H1 (cell line): ENCODE results near the gene DYRK1A. TPM values are rescaled to one million over a fixed set of nuclear protein-coding genes. Genes with fewer than 3 reads are reported as not detected.
A peak's percentile ranks its signal among the peaks of the same experiment; 100 is the strongest.

ENCODE experiments used
- CTCF ChIA-PET: fragments of 300-600 bp; sonication (Branson Sonifier 250); formaldehyde crosslinking; loops from one replicate; lab custom pipeline; 2021; ENCODE audit not compliant: partially characterized antibody; lab: Charles Lee
- POLR2A ChIA-PET: fragments of 300-600 bp; sonication (Branson Sonifier 250); formaldehyde crosslinking; loops from one replicate; lab custom pipeline; 2021; ENCODE audit warnings: inconsistent platforms; ENCODE audit not compliant: partially characterized antibody; lab: Charles Lee
- DNase-seq, 2 experiments: peaks; one replicate each; pipeline versions ENCODE4 v3.0.0 to v3.0.0-alpha.2; 2010 to 2022; ENCODE audit warnings: low spot score in 2 of 2, low read depth in 1 of 2, mixed read lengths in 1 of 2
- FAIRE-seq: peaks from 2 replicates; lab custom pipeline; 2011; peaks lifted over from hg19 to GRCh38; lab: Jason Lieb, UNC
- H2AFZ ChIP-seq: 2 replicates; pipeline ENCODE4 v1.8.1; 2012; ENCODE audit warnings: low read length, inconsistent platforms
- H2AK5ac ChIP-seq: 2 replicates; pipeline ENCODE4 v1.6.1; 2013; ENCODE audit warnings: low read depth, low read length
- H2BK120ac ChIP-seq: replicated peaks from 2 replicates; pipeline ENCODE3; 2013; ENCODE audit warnings: low read depth, low read length, inconsistent platforms
- H2BK12ac ChIP-seq: 2 replicates; pipeline ENCODE4 v1.6.1; 2013; ENCODE audit warnings: low read depth, low read length
- H2BK15ac ChIP-seq: 2 replicates; pipeline ENCODE4 v1.6.1; 2013; ENCODE audit warnings: low read length
- H2BK20ac ChIP-seq: 2 replicates; pipeline ENCODE4 v1.6.1; 2013; ENCODE audit warnings: low read length
- H2BK5ac ChIP-seq: 2 replicates; pipeline ENCODE4 v1.6.1; 2013; ENCODE audit warnings: low read depth, low read length
- H3K14ac ChIP-seq: 2 replicates; pipeline ENCODE4 v1.6.1; 2013; ENCODE audit warnings: inconsistent platforms; ENCODE audit not compliant: insufficient read length
- H3K18ac ChIP-seq: 2 replicates; pipeline ENCODE4 v1.6.1; 2013; ENCODE audit warnings: low read length; ENCODE audit errors: extremely low read depth
- H3K23ac ChIP-seq: 2 replicates; pipeline ENCODE4 v1.6.1; 2013; ENCODE audit warnings: inconsistent platforms; ENCODE audit not compliant: insufficient read length
- H3K23me2 ChIP-seq: 2 replicates; pipeline ENCODE4 v1.6.1; 2013; ENCODE audit warnings: low read depth, low read length
- H3K27ac ChIP-seq: 2 replicates; pipeline ENCODE4 v1.6.1; 2011; ENCODE audit warnings: low read depth, low read length, inconsistent platforms
- H3K27me3 ChIP-seq, 4 experiments: replicated peaks in 1 of 4; 1 replicate in 1 of 4; 2 replicates in 3 of 4; pipeline versions ENCODE4 v1.6.1 to v1.8.1; 2011 to 2013; ENCODE audit warnings: low read length in 3 of 4, mild to moderate bottlenecking in 3 of 4, inconsistent platforms in 2 of 4, mixed read lengths in 2 of 4, moderate library complexity in 1 of 4; ENCODE audit not compliant: control insufficient read depth in 3 of 4, insufficient read depth in 3 of 4; ENCODE audit errors: extremely low read depth in 1 of 4
- H3K36me3 ChIP-seq, 4 experiments: 2 replicates each; pipeline versions ENCODE4 v1.6.1 to v1.8.1; 2011 to 2013; ENCODE audit warnings: mild to moderate bottlenecking in 4 of 4, low read length in 3 of 4, moderate library complexity in 2 of 4, control low read depth in 1 of 4, inconsistent platforms in 1 of 4; ENCODE audit not compliant: insufficient read depth in 4 of 4, control insufficient read depth in 2 of 4
- H3K4ac ChIP-seq: replicated peaks from 2 replicates; pipeline ENCODE3; 2013; ENCODE audit warnings: low read length, low read depth, mixed read lengths, inconsistent platforms; ENCODE audit not compliant: insufficient read length
- H3K4me1 ChIP-seq, 4 experiments: replicated peaks in 1 of 4; 1 replicate in 1 of 4; 2 replicates in 3 of 4; pipeline versions ENCODE4 v1.6.1 to v1.8.1; 2011 to 2013; ENCODE audit warnings: low read length in 3 of 4, inconsistent platforms in 2 of 4, mixed read lengths in 1 of 4; ENCODE audit not compliant: insufficient read depth in 4 of 4, control insufficient read depth in 3 of 4
- H3K4me2 ChIP-seq, 2 experiments: 2 replicates each; pipeline versions ENCODE4 v1.6.1 to v1.8.1; 2011 to 2013; ENCODE audit warnings: low read depth in 2 of 2, low read length in 2 of 2, control low read depth in 1 of 2, inconsistent platforms in 1 of 2, mild to moderate bottlenecking in 1 of 2; ENCODE audit not compliant: insufficient read depth in 1 of 2
- H3K4me3 ChIP-seq, 4 experiments: fragments of 200-600, 300-600 bp in 1 of 4; sonication (generic), shearing (Covaris generic), sonication (Bioruptor Twin) in 1 of 4; 2 replicates each; pipeline versions ENCODE4 v1.5.1 to v1.8.1; 2011 to 2016; ENCODE audit warnings: low read length in 4 of 4, low read depth in 3 of 4, control low read depth in 2 of 4, inconsistent platforms in 2 of 4, mild to moderate bottlenecking in 2 of 4, mixed read lengths in 1 of 4, moderate library complexity in 1 of 4; ENCODE audit not compliant: insufficient read depth in 2 of 4; ENCODE audit errors: extremely low read depth in 1 of 4
- H3K56ac ChIP-seq: replicated peaks from 2 replicates; pipeline ENCODE3; 2013; ENCODE audit warnings: low read depth, mild to moderate bottlenecking, mixed read lengths, low read length, inconsistent platforms; ENCODE audit not compliant: insufficient read length
- H3K79me1 ChIP-seq: 2 replicates; pipeline ENCODE4 v1.6.1; 2013; ENCODE audit warnings: low read depth, low read length, control low read depth
- H3K79me2 ChIP-seq, 2 experiments: 2 replicates each; pipeline versions ENCODE4 v1.6.1 to v1.8.1; 2012 to 2013; ENCODE audit warnings: low read length in 2 of 2, mild to moderate bottlenecking in 2 of 2, inconsistent platforms in 1 of 2; ENCODE audit not compliant: insufficient read depth in 2 of 2, control insufficient read depth in 1 of 2
- H3K9ac ChIP-seq, 4 experiments: replicated peaks in 1 of 4; 1 replicate in 1 of 4; 2 replicates in 3 of 4; pipeline versions ENCODE4 v1.6.1 to v1.8.1; 2011 to 2013; ENCODE audit warnings: low read depth in 3 of 4, low read length in 3 of 4, control low read depth in 2 of 4, mild to moderate bottlenecking in 2 of 4, moderate library complexity in 2 of 4, inconsistent platforms in 1 of 4; ENCODE audit errors: extremely low read depth in 1 of 4
- H3K9me3 ChIP-seq, 2 experiments: 2 replicates each; pipeline versions ENCODE4 v1.6.1 to v1.8.1; 2012 to 2013; ENCODE audit warnings: mild to moderate bottlenecking in 2 of 2, moderate library complexity in 2 of 2, control low read depth in 1 of 2, inconsistent platforms in 1 of 2, low read depth in 1 of 2, low read length in 1 of 2, mixed read lengths in 1 of 2; ENCODE audit not compliant: insufficient read depth in 2 of 2
- H4K20me1 ChIP-seq, 2 experiments: replicated peaks in 1 of 2; 2 replicates each; pipeline versions ENCODE3 to v1.8.1; 2011 to 2013; ENCODE audit warnings: inconsistent platforms in 2 of 2, low read length in 2 of 2, mild to moderate bottlenecking in 1 of 2; ENCODE audit not compliant: insufficient read depth in 2 of 2, control insufficient read depth in 1 of 2
- H4K5ac ChIP-seq: 2 replicates; pipeline ENCODE4 v1.6.1; 2013; ENCODE audit warnings: low read length, low read depth, mixed read lengths, inconsistent platforms; ENCODE audit not compliant: insufficient read length
- H4K8ac ChIP-seq: 2 replicates; pipeline ENCODE4 v1.8.0; 2013; ENCODE audit warnings: mild to moderate bottlenecking, moderate library complexity, low read length, inconsistent platforms; ENCODE audit not compliant: insufficient read depth; ENCODE audit errors: extremely low read depth
- H4K91ac ChIP-seq: replicated peaks from 2 replicates; pipeline ENCODE3; 2013; ENCODE audit warnings: low read length, mixed read lengths, inconsistent platforms; ENCODE audit not compliant: insufficient read length
- ATF3 ChIP-seq: IDR thresholded peaks from 2 replicates; pipeline ENCODE4 v1.6.1; 2011; ENCODE audit warnings: low read depth, mild to moderate bottlenecking, low read length; ENCODE audit not compliant: insufficient read depth
- CBX5 ChIP-seq: fragments of 300-800, 300-1000 bp; sonication (generic); IDR thresholded peaks from 2 replicates; pipeline ENCODE4 v1.7.1; 2016; ENCODE audit warnings: antibody characterized with exemption, low read length, low read depth
- CBX8 ChIP-seq: fragments of 300-800, 300-1000 bp; sonication (generic); IDR thresholded peaks from 2 replicates; pipeline ENCODE4 v1.7.1; 2016; ENCODE audit warnings: low read depth, low read length, borderline replicate concordance
- CHD2 ChIP-seq: IDR thresholded peaks from 2 replicates; pipeline ENCODE4 v1.6.1; 2012; ENCODE audit warnings: low read length, improper control_type of control experiment
- EGR1 ChIP-seq: IDR thresholded peaks from 2 replicates; pipeline ENCODE4 v1.6.1; 2011; ENCODE audit warnings: low read depth, low read length, borderline replicate concordance
- MAFK ChIP-seq: IDR thresholded peaks from 2 replicates; pipeline ENCODE4 v1.6.1; 2012; ENCODE audit warnings: low read depth, mild to moderate bottlenecking, improper control_type of control experiment, low read length
- MAX ChIP-seq: IDR thresholded peaks from 2 replicates; pipeline ENCODE4 v1.6.1; 2012; ENCODE audit warnings: inconsistent platforms
- RAD21 ChIP-seq, 2 experiments: IDR thresholded peaks in 1 of 2; conservative IDR thresholded peaks in 1 of 2; 2 replicates each; pipeline ENCODE4 v1.6.1; 2011; ENCODE audit warnings: low read depth in 2 of 2, low read length in 2 of 2, improper control_type of control experiment in 1 of 2, inconsistent platforms in 1 of 2, mild to moderate bottlenecking in 1 of 2, moderate library complexity in 1 of 2
- SUZ12 ChIP-seq: fragments of 200-600 bp; sonication (generic); IDR thresholded peaks from 2 replicates; pipeline ENCODE4 v1.6.1; 2012; ENCODE audit warnings: mild to moderate bottlenecking, inconsistent platforms, low read length, moderate library complexity, mixed read lengths
- TBP ChIP-seq: IDR thresholded peaks from 2 replicates; pipeline ENCODE4 v1.6.1; 2011; ENCODE audit warnings: low read depth, low read length, improper control_type of control experiment
- USF2 ChIP-seq: IDR thresholded peaks from 2 replicates; pipeline ENCODE4 v1.6.1; 2011; ENCODE audit warnings: low read length, improper control_type of control experiment
- YY1 ChIP-seq: IDR thresholded peaks from 2 replicates; pipeline ENCODE4 v1.6.1; 2011; ENCODE audit warnings: low read depth, mild to moderate bottlenecking, low read length
- WGBS, 2 experiments: shearing (Covaris generic) in 1 of 2; methylation state at CpG; one replicate each; pipeline versions ENCODE4 v1.1.6 to v1.1.7; 2013 to 2015; ENCODE audit warnings: low lambda C conversion rate in 2 of 2, mixed read lengths in 2 of 2, inconsistent platforms in 1 of 2, low coverage in 1 of 2, missing lambda C conversion rate in 1 of 2; ENCODE audit not compliant: insufficient replicate concordance in 2 of 2, insufficient coverage in 1 of 2, insufficient read length in 1 of 2; ENCODE audit errors: extremely low coverage in 1 of 2, missing lambda C conversion rate in 1 of 2; 5-methylcytosine and 5-hydroxymethylcytosine counted together
- polyA plus RNA-seq, 7 experiments: library from polyadenylated mRNA; depleted of rRNA in 3 of 7; stranded (reverse) in 5 of 7; unstranded in 2 of 7; fragments of >200 nt in 5 of 7; fragments of 200-250 nt in 2 of 7; gene quantifications; 1 replicate in 5 of 7; 2 replicates in 1 of 7; 4 replicates in 1 of 7; pipeline versions ENCODE4 v1.2.1 to v1.2.3, GENCODE V29; 2011 to 2013; ENCODE audit warnings: missing spikeins in 2 of 7, mixed read lengths in 2 of 7
- total RNA-seq: library from RNA; stranded (reverse); fragmentation: NEBNext Ultra II Directional; extraction: Animal tissue kit (Norgen Biotek cat#: 25700); gene quantifications from 2 replicates; pipeline ENCODE4 v1.2.1, GENCODE V29; 2021

Gene DYRK1A
- total and polyA plus RNA-seq, 2 of the 8 experiments (the other 6 are each of a cell fraction or from before 2014, with no cell fraction given), result 61.1 to 62.2 TPM

- H2AK5ac ChIP-seq, result no peak overlapping the region
- no peak overlapping the region for H2BK20ac ChIP-seq
- ChIA-PET POLR2A (interaction anchor here (1.6 kb wide), 1 partner anchor 65 kb away, joined by 3 read pairs; no protein-coding TSS in a partner anchor), CTCF (no interaction called here)
- H3K18ac ChIP-seq, result no peak overlapping the region
- no peak overlapping the region for H3K4me2 ChIP-seq
- 87% methylated on average over 5 of the region's 5 CpGs; no CpG with 5 or more reads in 1 of the 2 experiments for WGBS, 2 experiments
- no peaks in the 10 kb centered on the region for H3K23me2 ChIP-seq
- peak overlapping the region in 1 of 4 experiments; percentile 8; a peak in 1 of 7 replicates for H3K9ac ChIP-seq
- H4K91ac ChIP-seq, result no peak overlapping the region
- peaks cover 5% of the 10 kb centered on the region; the same call in 1 of the 2 replicates for H3K79me1 ChIP-seq
- H4K8ac ChIP-seq, result no peak overlapping the region
- H2BK5ac ChIP-seq, result no peak overlapping the region
- H4K5ac ChIP-seq, result no peak overlapping the region
- H2BK12ac ChIP-seq, result no peak overlapping the region
- DNase-seq (no peak), FAIRE-seq (peak; percentile 13)
- no peak overlapping the region for H3K23ac ChIP-seq
- no peaks in the 10 kb centered on the region for H3K27me3 ChIP-seq
- H3K56ac ChIP-seq, result no peak overlapping the region
- H2BK15ac ChIP-seq, result no peak overlapping the region
- H3K9me3 ChIP-seq, result no peaks in the 10 kb centered on the region
- peaks cover 7 to 19% of the 10 kb centered on the region in 2 experiments for H4K20me1 ChIP-seq
- no peak overlapping the region for H3K27ac ChIP-seq
- peaks cover 0 to 4% (median 0%) of the 10 kb centered on the region in 4 experiments; a peak in 1 of 8 replicates for H3K36me3 ChIP-seq
- no peak overlapping the region for H3K4ac ChIP-seq
- H3K4me3 ChIP-seq, result no peak overlapping the region
- H2BK120ac ChIP-seq, result no peak overlapping the region
- H2AFZ ChIP-seq, result no peak overlapping the region
- peaks cover 6 to 98% of the 10 kb centered on the region in 2 experiments for H3K79me2 ChIP-seq
- H3K4me1 ChIP-seq, result peaks cover 3 to 14% (median 13%) of the 10 kb centered on the region in 4 experiments; a peak in 5 of 7 replicates
- no peak overlapping the region for H3K14ac ChIP-seq
- no peak for TF ChIP-seq RAD21 (IDR thresholded peaks at IDR 0.05 in 1 of 2, conservative IDR thresholded peaks at IDR 0.05 in 1 of 2; ENCODE audit: low read depth in 2 of 2, low read length in 2 of 2)
- TF ChIP-seq EGR1, result no peak
- no peak for TF ChIP-seq CBX5
- no peak for TF ChIP-seq CHD2
- TF ChIP-seq ATF3, result no peak
- TF ChIP-seq TBP, result no peak
- no peak for TF ChIP-seq USF2
- no peak for TF ChIP-seq MAX
- no peak for TF ChIP-seq SUZ12
- no peak for TF ChIP-seq CBX8
- no peak for TF ChIP-seq YY1
- TF ChIP-seq MAFK, result no peak
Observed at GRCh38 chr21:37433456-37433840, 66.9 kb downstream of the DYRK1A start.
